ENCODE measurements around the gene CFAP119.

The CFAP119 gene

DNA sequence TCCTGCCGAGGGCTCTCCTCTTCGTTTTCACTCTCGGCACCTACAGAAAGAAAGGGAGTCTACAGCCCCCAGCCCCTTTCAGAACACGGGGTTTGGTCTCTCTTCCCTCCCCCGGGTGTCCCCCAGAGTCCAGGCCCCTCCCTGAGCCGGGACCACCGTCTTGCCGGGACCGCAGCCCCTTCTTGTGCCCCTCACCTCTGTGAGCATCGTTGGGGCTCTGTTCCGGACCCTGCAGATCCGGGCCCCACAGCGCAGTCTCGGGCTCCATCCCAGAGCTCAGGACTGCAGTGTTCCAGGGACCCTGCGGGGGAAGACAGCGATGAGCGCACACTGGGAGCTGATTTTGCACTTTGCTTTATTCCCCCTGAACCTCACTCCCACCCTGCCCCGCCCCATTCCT, 22.4 kb upstream of the CFAP119 start:
- H3K27ac ChIP-seq: no peak overlapping the region
- TF ChIP-seq, protein P1, sequence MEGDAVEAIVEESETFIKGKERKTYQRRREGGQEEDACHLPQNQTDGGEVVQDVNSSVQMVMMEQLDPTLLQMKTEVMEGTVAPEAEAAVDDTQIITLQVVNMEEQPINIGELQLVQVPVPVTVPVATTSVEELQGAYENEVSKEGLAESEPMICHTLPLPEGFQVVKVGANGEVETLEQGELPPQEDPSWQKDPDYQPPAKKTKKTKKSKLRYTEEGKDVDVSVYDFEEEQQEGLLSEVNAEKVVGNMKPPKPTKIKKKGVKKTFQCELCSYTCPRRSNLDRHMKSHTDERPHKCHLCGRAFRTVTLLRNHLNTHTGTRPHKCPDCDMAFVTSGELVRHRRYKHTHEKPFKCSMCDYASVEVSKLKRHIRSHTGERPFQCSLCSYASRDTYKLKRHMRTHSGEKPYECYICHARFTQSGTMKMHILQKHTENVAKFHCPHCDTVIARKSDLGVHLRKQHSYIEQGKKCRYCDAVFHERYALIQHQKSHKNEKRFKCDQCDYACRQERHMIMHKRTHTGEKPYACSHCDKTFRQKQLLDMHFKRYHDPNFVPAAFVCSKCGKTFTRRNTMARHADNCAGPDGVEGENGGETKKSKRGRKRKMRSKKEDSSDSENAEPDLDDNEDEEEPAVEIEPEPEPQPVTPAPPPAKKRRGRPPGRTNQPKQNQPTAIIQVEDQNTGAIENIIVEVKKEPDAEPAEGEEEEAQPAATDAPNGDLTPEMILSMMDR (conservative IDR thresholded peaks at IDR 0.05): no peak

DNA sequence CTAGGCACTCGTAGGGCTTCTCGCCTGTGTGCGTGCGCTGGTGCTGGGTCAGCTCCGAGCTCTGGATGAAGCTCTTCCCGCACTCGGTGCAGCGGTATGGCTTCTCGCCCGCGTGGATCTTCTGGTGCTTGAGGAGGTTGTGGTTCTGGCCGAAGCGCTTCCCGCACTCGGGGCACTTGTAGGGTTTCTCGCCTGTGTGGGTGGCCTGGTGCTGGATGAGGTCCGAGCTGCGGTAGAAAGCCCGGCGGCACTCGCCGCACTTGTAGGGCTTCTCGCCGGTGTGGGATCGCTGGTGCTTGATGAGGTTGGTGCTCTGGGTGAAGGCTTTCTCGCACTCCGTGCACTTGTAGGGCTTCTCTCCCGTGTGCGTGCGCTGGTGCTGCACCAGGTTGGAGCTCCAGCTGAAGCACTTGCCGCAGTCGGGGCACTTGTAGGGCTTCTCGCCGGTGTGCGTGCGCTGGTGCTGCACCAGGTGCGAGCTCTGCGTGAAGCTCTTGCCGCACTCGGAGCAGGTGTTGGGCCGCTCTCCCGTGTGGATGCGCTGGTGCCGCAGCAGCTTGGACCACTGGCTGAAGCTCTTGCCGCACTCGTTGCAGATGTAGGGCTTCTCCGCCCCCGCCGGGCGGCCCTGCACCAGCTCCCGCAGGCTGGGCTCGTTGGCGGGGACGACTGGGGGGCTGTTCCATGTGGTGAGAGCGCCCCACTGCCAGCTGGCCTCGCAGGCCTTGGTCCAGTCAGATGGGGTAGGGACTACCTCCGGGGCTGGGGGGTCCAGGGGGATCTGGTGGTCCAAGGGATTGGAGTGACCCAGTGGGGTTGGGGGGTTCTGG, 21.6 kb upstream of the CFAP119 start:
- no peak overlapping the region for H3K27ac ChIP-seq
- TF ChIP-seq, protein P1 (conservative IDR thresholded peaks at IDR 0.05): no peak

DNA sequence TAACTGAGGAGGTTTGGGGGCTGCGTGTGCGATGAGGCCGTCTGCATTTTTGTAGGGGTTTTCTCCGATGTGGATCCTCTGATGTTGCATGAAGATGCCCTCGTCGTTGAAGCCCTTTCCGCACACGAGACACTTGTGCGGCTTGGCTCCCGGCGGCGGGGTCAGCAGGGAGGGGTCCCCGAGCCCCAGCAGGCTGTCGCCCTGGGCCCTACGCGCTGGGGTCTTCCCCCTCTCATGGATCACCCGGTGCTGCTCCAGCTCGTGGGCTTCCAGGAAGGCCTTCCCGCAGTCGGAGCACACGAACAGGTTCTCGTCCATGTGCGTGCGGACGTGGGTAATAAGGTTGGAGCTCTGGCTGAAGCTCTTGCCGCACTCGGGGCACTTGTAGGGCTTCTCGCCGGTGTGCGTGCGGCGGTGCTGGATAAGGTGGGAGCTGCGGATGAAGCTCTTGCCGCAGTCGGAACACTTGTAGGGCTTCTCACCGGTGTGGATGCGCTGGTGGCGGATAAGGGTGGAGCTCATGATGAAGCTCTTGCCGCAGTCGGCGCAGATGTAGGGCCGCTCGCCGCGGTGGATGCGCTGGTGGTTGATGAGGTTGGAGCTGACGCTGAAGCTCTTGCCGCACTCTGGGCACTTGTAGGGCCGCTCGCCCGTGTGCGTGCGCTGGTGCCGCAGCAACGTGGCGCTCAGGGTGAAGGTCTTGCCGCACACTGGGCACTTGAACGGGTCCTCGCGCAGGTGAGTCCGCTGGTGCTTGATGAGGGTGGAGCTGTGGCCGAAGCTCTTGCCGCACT, 20.8 kb upstream of the CFAP119 start:
- TF ChIP-seq, protein P1 (conservative IDR thresholded peaks at IDR 0.05): no peak
- H3K27ac ChIP-seq: no peak overlapping the region

DNA sequence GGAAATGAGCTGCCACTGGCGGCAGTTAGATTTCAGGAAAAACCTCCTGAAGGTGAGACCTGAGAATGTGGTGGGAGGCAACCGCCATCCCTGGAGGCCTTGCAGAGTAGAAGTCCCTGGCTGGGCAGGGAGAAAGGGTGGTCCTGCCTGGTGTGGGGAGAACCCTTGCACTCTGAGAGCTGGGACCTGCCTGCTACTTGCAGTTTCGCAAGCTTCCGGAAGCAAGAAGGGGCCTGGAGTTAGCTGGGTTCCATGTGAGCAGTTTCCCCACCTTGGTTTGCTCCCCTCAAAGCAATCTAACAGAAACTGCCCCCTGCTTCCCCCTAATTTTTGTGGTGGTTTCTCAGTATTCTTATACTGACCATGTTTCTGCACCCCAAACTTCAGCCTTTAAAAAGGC, 18.7 kb upstream of the CFAP119 start:
- H3K27ac ChIP-seq: no peak overlapping the region
- TF ChIP-seq, protein P1 (conservative IDR thresholded peaks at IDR 0.05): no peak

DNA sequence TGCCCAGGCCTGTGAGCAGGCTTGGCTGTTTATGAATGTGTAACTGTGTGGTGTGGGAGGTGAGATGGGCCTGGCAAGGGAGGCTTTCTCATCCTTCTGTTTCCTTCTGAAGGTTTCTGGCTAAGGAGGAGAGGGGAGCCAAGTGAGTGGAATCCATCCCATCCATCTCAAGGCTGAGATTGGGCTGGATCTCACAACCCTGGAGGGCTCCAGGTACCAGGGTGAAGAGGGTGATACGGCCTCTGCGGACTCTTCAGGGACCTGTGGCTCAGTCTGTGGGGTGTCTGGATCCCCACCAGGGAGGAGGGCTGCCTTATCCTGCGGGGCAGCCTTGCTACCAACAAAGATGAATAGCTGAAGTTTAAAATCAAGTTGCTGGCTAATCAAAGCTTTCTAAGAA, 18.2 kb upstream of the CFAP119 start:
- TF ChIP-seq, protein P1 (conservative IDR thresholded peaks at IDR 0.05): no peak
- no peak overlapping the region for H3K27ac ChIP-seq

DNA sequence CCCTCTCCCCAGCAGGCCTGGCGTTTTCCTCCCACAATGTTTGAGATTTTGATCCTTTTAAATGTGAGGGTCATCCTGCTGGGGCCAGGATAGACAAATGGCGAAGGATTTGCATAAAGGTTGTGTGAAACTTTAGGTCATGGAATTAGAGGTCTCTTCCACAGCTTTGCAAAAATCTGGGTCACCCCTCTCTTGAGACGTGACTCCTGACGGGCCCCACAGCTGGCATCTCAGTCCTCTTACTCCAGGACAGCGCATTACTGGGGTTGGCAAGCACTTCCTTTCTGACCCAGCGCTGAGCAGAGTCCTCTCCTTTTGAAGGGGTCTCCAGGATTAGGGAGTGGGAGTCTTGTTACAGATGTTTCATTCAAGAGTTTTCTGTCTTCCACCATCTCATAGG, 17.7 kb upstream of the CFAP119 start:
- no peak overlapping the region for H3K27ac ChIP-seq
- TF ChIP-seq, protein P1 (conservative IDR thresholded peaks at IDR 0.05): no peak

DNA sequence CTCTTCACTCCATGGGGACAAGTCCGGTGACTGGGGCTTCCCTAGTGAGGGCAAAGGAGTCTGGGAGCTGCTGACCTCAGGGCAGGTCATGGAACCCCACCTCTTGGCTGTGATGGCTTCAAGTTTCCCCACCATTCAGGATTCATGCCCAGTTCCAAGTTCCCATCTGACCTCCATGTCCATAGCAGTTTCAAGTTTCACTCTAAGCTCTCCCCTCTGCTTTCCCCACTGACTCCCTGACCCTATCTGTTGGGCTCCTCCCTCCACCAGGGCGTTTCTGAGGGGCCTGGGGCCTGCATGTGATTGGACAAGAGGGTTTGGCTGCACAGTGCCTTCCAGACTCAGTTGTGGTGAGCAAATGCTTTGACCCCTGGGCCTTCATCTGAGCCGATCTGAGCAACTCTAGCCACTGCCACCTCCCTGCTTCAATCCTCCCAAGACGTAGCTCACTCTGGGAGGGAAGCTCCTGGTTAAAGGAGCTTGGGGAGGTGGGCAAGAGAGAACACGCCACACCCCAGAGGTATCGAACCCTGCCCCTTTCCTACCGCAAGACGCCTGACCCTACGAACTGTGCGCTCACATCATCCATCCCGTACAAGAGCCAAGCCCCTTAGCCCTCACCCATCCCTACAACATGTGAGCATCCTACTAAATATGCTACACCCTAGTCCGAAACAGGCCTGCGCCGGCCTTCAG, 16.8 kb upstream of the CFAP119 start:
- no peak overlapping the region for H3K27ac ChIP-seq
- TF ChIP-seq, protein P1 (conservative IDR thresholded peaks at IDR 0.05): no peak
